ENCODE results near the gene DDAH1.
"Not testable (repeated sequence)": the region's sequence is repeated elsewhere in the genome, so short reads cannot be mapped to it uniquely, and the experiment has no call there.

- TF ChIP-seq, protein P1, sequence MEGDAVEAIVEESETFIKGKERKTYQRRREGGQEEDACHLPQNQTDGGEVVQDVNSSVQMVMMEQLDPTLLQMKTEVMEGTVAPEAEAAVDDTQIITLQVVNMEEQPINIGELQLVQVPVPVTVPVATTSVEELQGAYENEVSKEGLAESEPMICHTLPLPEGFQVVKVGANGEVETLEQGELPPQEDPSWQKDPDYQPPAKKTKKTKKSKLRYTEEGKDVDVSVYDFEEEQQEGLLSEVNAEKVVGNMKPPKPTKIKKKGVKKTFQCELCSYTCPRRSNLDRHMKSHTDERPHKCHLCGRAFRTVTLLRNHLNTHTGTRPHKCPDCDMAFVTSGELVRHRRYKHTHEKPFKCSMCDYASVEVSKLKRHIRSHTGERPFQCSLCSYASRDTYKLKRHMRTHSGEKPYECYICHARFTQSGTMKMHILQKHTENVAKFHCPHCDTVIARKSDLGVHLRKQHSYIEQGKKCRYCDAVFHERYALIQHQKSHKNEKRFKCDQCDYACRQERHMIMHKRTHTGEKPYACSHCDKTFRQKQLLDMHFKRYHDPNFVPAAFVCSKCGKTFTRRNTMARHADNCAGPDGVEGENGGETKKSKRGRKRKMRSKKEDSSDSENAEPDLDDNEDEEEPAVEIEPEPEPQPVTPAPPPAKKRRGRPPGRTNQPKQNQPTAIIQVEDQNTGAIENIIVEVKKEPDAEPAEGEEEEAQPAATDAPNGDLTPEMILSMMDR (IDR thresholded peaks at IDR 0.05; ENCODE audit: control extremely low read depth in 1 of 3, insufficient read depth in 1 of 3, low read depth in 1 of 3, low read length in 3 of 3), result not testable (repeated sequence)
- TF ChIP-seq GTF2F1 (IDR thresholded peaks at IDR 0.05; ENCODE audit: borderline replicate concordance, low read depth, low read length); POLR2A (IDR thresholded peaks at IDR 0.05; ENCODE audit: control extremely low read depth in 1 of 2, low read depth in 2 of 2, low read length in 2 of 2); RAD21 (IDR thresholded peaks at IDR 0.05 in 1 of 2, conservative IDR thresholded peaks at IDR 0.05 in 1 of 2; ENCODE audit: low read depth in 2 of 2, low read length in 2 of 2); TCF12 (IDR thresholded peaks at IDR 0.05; ENCODE audit: low read depth, low read length); POLR2AphosphoS5 (IDR thresholded peaks at IDR 0.05; ENCODE audit: low read depth, low read length); KDM1A (IDR thresholded peaks at IDR 0.05; ENCODE audit: borderline replicate concordance, low read length); EZH2 (IDR thresholded peaks at IDR 0.05; ENCODE audit: low read depth, low read length, severe bottlenecking); FOSL1 (IDR thresholded peaks at IDR 0.05; ENCODE audit: insufficient read depth, low read depth, low read length); CEBPB (IDR thresholded peaks at IDR 0.05; ENCODE audit: low read depth, low read length); SP1 (IDR thresholded peaks at IDR 0.05; ENCODE audit: low read depth, low read length): not testable (repeated sequence)
- TF ChIP-seq, protein P2, sequence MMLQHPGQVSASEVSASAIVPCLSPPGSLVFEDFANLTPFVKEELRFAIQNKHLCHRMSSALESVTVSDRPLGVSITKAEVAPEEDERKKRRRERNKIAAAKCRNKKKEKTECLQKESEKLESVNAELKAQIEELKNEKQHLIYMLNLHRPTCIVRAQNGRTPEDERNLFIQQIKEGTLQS (IDR thresholded peaks at IDR 0.05; ENCODE audit: insufficient read depth, low read depth, low read length), result not testable (repeated sequence)
Observed at GRCh38 chr1:85347275-85347674, 117.7 kb downstream of the DDAH1 start.
